Cardiac fibroblast (primary cell): ENCODE measurements around the gene GNAI3.

Experiments used
- DNase-seq, 2 donors: peaks; one replicate each; pipeline versions ENCODE4 v3.0.0 to v3.0.0-alpha.2; 2010; ENCODE audit warnings: low read depth in 2 of 2
- H3K4me3 ChIP-seq, 2 donors: replicated peaks in 1 of 2; 1 replicate in 1 of 2; 2 replicates in 1 of 2; pipeline ENCODE4 v1.5.1; 2011; ENCODE audit warnings: low read depth in 2 of 2, low read length in 2 of 2, mild to moderate bottlenecking in 2 of 2, moderate library complexity in 1 of 2
- CTCF ChIP-seq: IDR thresholded peaks from one replicate; pipeline ENCODE4 v1.5.1; 2011; ENCODE audit warnings: low read depth, mild to moderate bottlenecking, low read length, inconsistent platforms

The GNAI3 gene

GRCh38 chr1:109636201-109636952 lies 88.0 kb downstream of the GNAI3 start:
- DNase-seq: peak; percentile 64 to 68
- TF ChIP-seq CTCF: no peak
- H3K4me3 ChIP-seq: no peak overlapping the region

- TF ChIP-seq CTCF: no peak
- no peak for DNase-seq
- no peak overlapping the region for H3K4me3 ChIP-seq
Observed at GRCh38 chr1:109637446-109637845, 89.0 kb downstream of the GNAI3 start.

GRCh38 chr1:109639063-109639840 lies 90.8 kb downstream of the GNAI3 start:
- DNase-seq: no peak
- no peak overlapping the region for H3K4me3 ChIP-seq
- TF ChIP-seq CTCF: no peak

- TF ChIP-seq CTCF: no peak
- H3K4me3 ChIP-seq: no peak overlapping the region
- DNase-seq: no peak
Observed at GRCh38 chr1:109639841-109640184, 91.4 kb downstream of the GNAI3 start.

GRCh38 chr1:109640285-109640865 lies 92.0 kb downstream of the GNAI3 start:
- no peak overlapping the region for H3K4me3 ChIP-seq
- TF ChIP-seq CTCF: peak; percentile 96
- DNase-seq: peak; percentile 75 to 80

GRCh38 chr1:109641078-109641740 lies 92.8 kb downstream of the GNAI3 start:
- no peak for DNase-seq
- TF ChIP-seq CTCF: no peak
- H3K4me3 ChIP-seq: no peak overlapping the region
